GM23248 (cell line): ENCODE measurements around the gene TSEN2. TPM values are rescaled to one million over a fixed set of nuclear protein-coding genes. Genes with fewer than 3 reads are reported as not detected.
A peak's percentile ranks its signal among the peaks of the same experiment; 100 is the strongest.
"Not testable (repeated sequence)": the region's sequence is repeated elsewhere in the genome, so short reads cannot be mapped to it uniquely, and the experiment has no call there.

ENCODE experiments used
- DNase-seq: peaks from one replicate; pipeline ENCODE4 v3.0.0-alpha.2; 2015
- H2AFZ ChIP-seq: fragments of 200-600 bp; sonication (generic); 2 replicates; pipeline ENCODE4 v1.6.1; 2016; ENCODE audit warnings: antibody characterized with exemption
- H3F3A ChIP-seq: fragments of 200-600 bp; sonication (generic); 2 replicates; pipeline ENCODE4 v1.6.1; 2016; ENCODE audit warnings: mild to moderate bottlenecking, antibody characterized with exemption, mixed run types; ENCODE audit not compliant: insufficient read depth
- H3K27ac ChIP-seq: fragments of 200-600 bp; sonication (generic); 2 replicates; pipeline ENCODE4 v1.5.1; 2016; ENCODE audit warnings: mild to moderate bottlenecking
- H3K27me3 ChIP-seq: fragments of 200-600 bp; sonication (generic); replicated peaks from 2 replicates; pipeline ENCODE4 v1.6.1; 2016; ENCODE audit warnings: mild to moderate bottlenecking; ENCODE audit not compliant: insufficient read depth
- H3K36me3 ChIP-seq: fragments of 200-600 bp; sonication (generic); 2 replicates; pipeline ENCODE4 v1.6.1; 2016; ENCODE audit warnings: low read depth, mild to moderate bottlenecking
- H3K4me1 ChIP-seq: fragments of 200-600 bp; sonication (generic); 2 replicates; pipeline ENCODE4 v1.6.1; 2016; ENCODE audit warnings: mild to moderate bottlenecking; ENCODE audit not compliant: insufficient read depth
- H3K4me2 ChIP-seq: fragments of 200-600 bp; sonication (generic); one replicate; pipeline ENCODE4 v1.6.1; 2016; ENCODE audit warnings: mild to moderate bottlenecking; ENCODE audit not compliant: unreplicated experiment
- H3K4me3 ChIP-seq: fragments of 200-600 bp; sonication (generic); 2 replicates; pipeline ENCODE4 v1.5.1; 2016; ENCODE audit warnings: mild to moderate bottlenecking
- H3K79me2 ChIP-seq: fragments of 200-600 bp; sonication (generic); 2 replicates; pipeline ENCODE4 v1.6.1; 2016; ENCODE audit warnings: mild to moderate bottlenecking; ENCODE audit not compliant: insufficient read depth
- H3K9ac ChIP-seq: fragments of 200-600 bp; sonication (generic); 2 replicates; pipeline ENCODE4 v1.6.1; 2016; ENCODE audit warnings: mild to moderate bottlenecking
- H3K9me2 ChIP-seq: fragments of 200-600 bp; sonication (generic); 2 replicates; pipeline ENCODE4 v1.6.1; 2016; ENCODE audit warnings: mixed run types, mild to moderate bottlenecking, moderate library complexity; ENCODE audit not compliant: insufficient read depth
- H3K9me3 ChIP-seq: fragments of 200-600 bp; sonication (generic); one replicate; pipeline ENCODE4 v1.6.1; 2017; ENCODE audit warnings: low read depth
- H4K20me1 ChIP-seq: fragments of 200-600 bp; sonication (generic); 2 replicates; pipeline ENCODE4 v1.6.0; 2016; ENCODE audit not compliant: insufficient read depth
- EZH2 ChIP-seq: fragments of 200-600 bp; sonication (generic); IDR thresholded peaks from 2 replicates; pipeline ENCODE4 v1.6.1; 2018; ENCODE audit warnings: antibody characterized with exemption, mild to moderate bottlenecking; ENCODE audit not compliant: insufficient read depth, poor library complexity, severe bottlenecking
- EZH2phosphoT487 ChIP-seq: fragments of 200-600 bp; sonication (generic); IDR thresholded peaks from 2 replicates; pipeline ENCODE4 v1.6.1; 2018; ENCODE audit warnings: antibody characterized with exemption, moderate library complexity, mild to moderate bottlenecking, low read depth; ENCODE audit not compliant: insufficient read depth
- WGBS, 2 experiments: methylation state at CpG; one replicate each; pipeline ENCODE4 v1.1.6; 2015 to 2017; ENCODE audit warnings: low lambda C conversion rate in 2 of 2, low coverage in 1 of 2; ENCODE audit errors: missing lambda C conversion rate in 2 of 2; 5-methylcytosine and 5-hydroxymethylcytosine counted together
- in situ Hi-C: fragments of 300-500 bp; cut with MboI; formaldehyde crosslinking; loops from 2 replicates; pipeline ENCODE4 v1.15.0; 2020
- polyA plus RNA-seq: library from polyadenylated mRNA; unstranded; fragments of >200 nt; fragmentation: Nextera tagmentation; extraction: Ambion mirVana; gene quantifications from 2 replicates; pipeline ENCODE4 v1.2.1, GENCODE V29; 2016
- total RNA-seq: library from RNA; depleted of rRNA; stranded (reverse); fragments of >200 nt; shearing (Covaris generic); gene quantifications from 2 replicates; pipeline ENCODE4 v1.2.3, GENCODE V29; 2014

TSEN2 gene
- total and polyA plus RNA-seq, 2 experiments from 2014 or later = 9.6 to 13.6 TPM

DNA sequence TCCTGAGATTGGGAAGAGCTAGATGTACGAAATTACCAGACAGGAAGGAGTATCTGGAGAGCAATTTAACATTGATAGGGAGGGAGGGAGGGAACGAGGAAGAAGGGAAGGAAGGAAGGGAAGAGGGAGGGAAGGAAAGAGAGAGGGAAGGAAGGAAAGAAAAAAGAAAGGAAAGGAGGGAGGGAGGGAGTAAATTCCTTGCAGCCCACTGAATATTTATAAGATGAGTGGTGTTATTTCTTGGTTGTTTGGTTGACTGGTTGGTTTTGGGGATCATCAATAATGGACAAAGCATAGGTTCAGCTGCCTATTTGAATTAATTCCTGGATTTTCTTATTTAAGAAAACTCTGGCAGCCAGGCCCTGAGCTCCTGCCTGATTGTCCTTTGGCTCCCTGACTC lies 15.5 kb upstream of the TSEN2 start:
- DNase-seq = no peak
- Histone ChIP-seq H3F3A (peaks cover 6% of the 10 kb centered on the region; the same call in 1 of the 2 replicates), H3K27ac (no peak overlapping the region), H4K20me1 (no peaks in the 10 kb centered on the region), H3K9me2 (no peaks in the 10 kb centered on the region), H3K79me2 (no peaks in the 10 kb centered on the region), H3K9me3 (no peaks in the 10 kb centered on the region), H3K4me3 (no peak overlapping the region), H2AFZ (no peak overlapping the region), H3K9ac (no peak overlapping the region), H3K4me2 (no peak overlapping the region), H3K36me3 (no peaks in the 10 kb centered on the region), H3K4me1 (0 out of 2 replicates have a peak, but pooled peaks cover 6% of the 10 kb centered on the region), H3K27me3 (no peaks in the 10 kb centered on the region)
- no peak for TF ChIP-seq EZH2phosphoT487
- no peak for TF ChIP-seq EZH2
- WGBS, 2 experiments = 67 to 71% methylated on average over 1 to 2 of the region's 2 CpGs
- in situ Hi-C loops = no loop called here

DNA sequence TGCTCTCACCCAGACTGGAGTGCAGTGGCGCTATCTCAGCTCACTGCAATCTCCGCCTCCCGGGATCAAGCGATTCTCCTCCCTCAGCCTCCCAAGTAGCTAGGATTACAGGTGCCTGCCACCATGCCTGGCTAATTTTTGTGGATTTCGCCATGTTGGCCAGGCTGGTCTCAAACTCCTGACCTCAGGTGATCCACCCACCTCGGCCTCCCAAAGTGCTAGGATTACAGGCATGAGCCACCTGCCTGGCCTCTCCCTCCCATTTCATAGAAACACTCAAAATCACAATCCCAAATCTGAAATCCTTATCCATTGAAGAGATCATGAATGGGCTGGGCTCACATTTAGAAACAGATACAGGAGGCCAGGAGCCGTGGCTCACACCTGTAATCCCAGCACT lies 15.1 kb upstream of the TSEN2 start:
- H3K79me2 ChIP-seq, H3K9me2 ChIP-seq, H3K4me3 ChIP-seq, H4K20me1 ChIP-seq, H3K9ac ChIP-seq, H2AFZ ChIP-seq, H3F3A ChIP-seq, H3K27me3 ChIP-seq, H3K4me1 ChIP-seq, H3K36me3 ChIP-seq, H3K27ac ChIP-seq, in situ Hi-C loops, DNase-seq, H3K4me2 ChIP-seq, H3K9me3 ChIP-seq: not testable (repeated sequence)
- WGBS, 2 experiments = 74 to 76% methylated on average over 3 to 7 of the region's 7 CpGs

DNA sequence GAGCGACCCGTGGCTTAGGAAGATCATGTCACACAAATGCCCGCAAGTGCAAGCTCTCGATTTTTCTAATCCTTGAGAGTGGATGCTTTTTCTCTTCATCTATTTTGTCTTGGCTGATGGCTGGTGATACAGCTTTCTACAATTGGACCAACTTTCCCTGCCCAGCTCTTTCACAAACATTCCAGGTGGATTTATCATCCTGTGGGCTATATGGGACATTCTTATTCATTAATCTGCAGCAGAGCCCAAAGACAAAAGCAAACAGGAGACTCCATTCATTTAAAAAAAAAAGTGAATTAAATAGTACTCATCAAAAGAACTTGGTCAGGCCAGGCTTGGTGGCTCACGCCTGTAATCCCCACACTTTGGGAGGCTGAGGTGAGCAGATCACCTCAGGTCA lies 14.2 kb upstream of the TSEN2 start:
- Histone ChIP-seq H3K36me3 (no peaks in the 10 kb centered on the region), H3F3A (peaks cover 6% of the 10 kb centered on the region; the same call in 1 of the 2 replicates), H3K9me2 (no peaks in the 10 kb centered on the region), H3K27ac (no peak overlapping the region), H3K9me3 (no peaks in the 10 kb centered on the region), H3K79me2 (no peaks in the 10 kb centered on the region), H3K4me1 (0 out of 2 replicates have a peak, but pooled peaks cover 6% of the 10 kb centered on the region), H3K27me3 (no peaks in the 10 kb centered on the region), H2AFZ (no peak overlapping the region), H3K4me3 (no peak overlapping the region), H3K9ac (no peak overlapping the region), H4K20me1 (no peaks in the 10 kb centered on the region), H3K4me2 (no peak overlapping the region)
- 79 to 86% methylated on average over 5 of the region's 5 CpGs for WGBS, 2 experiments
- in situ Hi-C loops = no loop called here
- DNase-seq = peak; percentile 58
- TF ChIP-seq EZH2phosphoT487 (no peak), EZH2 (no peak)

DNA sequence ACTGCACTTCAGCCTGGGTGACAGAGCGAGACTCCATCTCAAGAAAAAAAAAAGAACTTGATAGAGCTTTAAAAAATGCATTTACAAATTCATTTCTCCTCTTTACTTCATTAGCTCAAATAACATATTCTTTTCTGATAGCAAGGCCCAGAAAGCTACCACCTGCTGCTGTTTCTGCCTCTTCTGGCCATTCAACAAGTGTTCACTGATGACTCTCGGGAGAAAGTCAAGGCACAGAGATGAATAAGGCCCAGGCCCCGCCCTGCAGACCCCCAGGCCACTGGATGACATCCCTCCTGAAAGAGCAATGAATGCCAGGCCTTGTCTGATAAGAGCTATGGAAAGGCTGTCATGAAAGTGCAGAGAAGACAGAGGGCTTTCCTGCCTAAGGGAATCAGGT lies 13.6 kb upstream of the TSEN2 start:
- H3K4me2 ChIP-seq = no peak overlapping the region

DNA sequence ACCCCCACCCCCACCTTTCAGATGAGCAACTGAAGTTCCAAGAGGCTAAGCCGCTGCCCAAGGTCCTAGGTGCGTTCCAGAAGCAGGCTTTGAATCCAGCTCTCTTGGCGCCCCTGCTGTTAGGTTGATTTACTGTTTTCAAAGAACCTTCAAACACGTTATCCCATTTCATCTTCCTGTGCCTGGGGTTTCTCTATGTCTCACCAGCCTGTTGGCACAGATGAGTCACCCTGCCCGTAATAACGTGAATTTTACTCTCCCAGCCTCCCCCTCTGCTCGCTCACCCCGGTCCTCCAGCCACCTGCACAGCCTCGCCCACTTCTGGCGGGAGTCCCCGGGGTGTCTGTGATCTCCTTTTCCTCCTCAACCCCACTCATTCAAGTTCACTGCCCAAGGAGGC lies 13.0 kb upstream of the TSEN2 start:
- DNase-seq = no peak
- no peak overlapping the region for H3K27ac ChIP-seq
- no peaks in the 10 kb centered on the region for H3K9me3 ChIP-seq
- H3F3A ChIP-seq = peaks cover 6% of the 10 kb centered on the region; the same call in 1 of the 2 replicates
- peaks cover 10% of the 10 kb centered on the region for H3K4me1 ChIP-seq
- no peaks in the 10 kb centered on the region for H4K20me1 ChIP-seq
- TF ChIP-seq EZH2 (no peak), EZH2phosphoT487 (no peak)
- no peaks in the 10 kb centered on the region for H3K36me3 ChIP-seq
- H3K4me3 ChIP-seq = no peak overlapping the region
- in situ Hi-C loops = no loop called here
- H3K79me2 ChIP-seq = no peaks in the 10 kb centered on the region
- WGBS, 2 experiments = 75 to 77% methylated on average over 11 of the region's 11 CpGs
- no peak overlapping the region for H2AFZ ChIP-seq
- no peaks in the 10 kb centered on the region for H3K27me3 ChIP-seq
- no peaks in the 10 kb centered on the region for H3K9me2 ChIP-seq
- no peak overlapping the region for H3K9ac ChIP-seq
- H3K4me2 ChIP-seq = no peak overlapping the region

More for the DNA sequence above, 13.6 kb upstream of the TSEN2 start:
- Histone ChIP-seq H3K79me2 (no peaks in the 10 kb centered on the region), H2AFZ (no peak overlapping the region), H3K36me3 (no peaks in the 10 kb centered on the region), H3K9ac (no peak overlapping the region), H3K9me3 (no peaks in the 10 kb centered on the region), H3K9me2 (no peaks in the 10 kb centered on the region), H3K27ac (no peak overlapping the region), H3K4me3 (no peak overlapping the region), H3K27me3 (no peaks in the 10 kb centered on the region), H3F3A (peaks cover 6% of the 10 kb centered on the region; the same call in 1 of the 2 replicates), H3K4me1 (0 out of 2 replicates have a peak, but pooled peaks cover 6% of the 10 kb centered on the region), H4K20me1 (no peaks in the 10 kb centered on the region)
- 90 to 92% methylated on average over 3 of the region's 3 CpGs for WGBS, 2 experiments
- no peak for DNase-seq
- in situ Hi-C loops = no loop called here
- TF ChIP-seq EZH2 (no peak), EZH2phosphoT487 (no peak)
